Measurements from ENCODE around the gene PIP4K2C. TPM values are rescaled to one million over a fixed set of nuclear protein-coding genes. Genes with fewer than 3 reads are reported as not detected.

The PIP4K2C gene
- total RNA-seq, 2 experiments from 2014 or later, result 10.7 to 12.3 TPM

DNA sequence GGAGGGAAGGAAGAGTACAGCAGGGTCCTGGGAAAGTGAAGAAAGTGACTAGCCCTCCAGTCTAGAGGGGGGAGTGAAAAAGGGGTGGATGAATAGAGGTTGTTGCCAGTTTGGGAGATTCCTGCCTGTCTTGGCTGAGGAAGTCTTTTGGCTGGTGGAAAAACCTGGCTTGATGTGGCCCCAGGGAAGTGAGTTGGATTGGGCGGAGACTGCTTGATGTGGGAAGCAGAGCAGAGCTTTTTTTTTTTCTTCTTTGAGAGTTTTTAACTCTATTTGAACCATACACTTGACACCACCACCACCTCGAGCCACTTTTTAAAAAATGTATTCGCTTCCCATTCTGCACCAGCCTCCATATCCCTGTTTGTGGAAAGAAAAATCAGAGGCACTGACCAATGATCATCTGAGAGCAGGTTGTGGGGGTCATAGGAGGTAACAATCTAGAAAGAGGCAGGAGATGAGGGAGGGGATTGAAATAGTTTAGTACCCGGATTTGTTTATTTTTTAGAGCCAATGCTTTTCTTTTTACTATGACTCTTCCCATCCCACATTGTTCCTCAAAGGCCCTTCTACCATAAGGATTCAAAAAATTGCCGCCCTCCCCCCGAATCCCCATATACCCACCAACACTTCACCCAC is 12.9 kb downstream of the PIP4K2C start:
- ChIA-PET POLR2A (interaction anchor here (0.6 to 4.4 kb wide), 6 partner anchors 8 to 145 kb away, joined by 3 to 27 read pairs (median 3); no protein-coding TSS in a partner anchor), CTCF (no interaction called here)
- Mint-ChIP-seq H3K4me1 (ENCODE audit: low read depth) (peaks cover 25% of the 10 kb centered on the region), H3K4me3 (peak overlapping the region; percentile 74), H3K27ac (peak overlapping the region; percentile 81), H3K36me3 (ENCODE audit: low read depth) (peaks cover 19% of the 10 kb centered on the region), H3K9me3 (no peaks in the 10 kb centered on the region), H3K27me3 (no peaks in the 10 kb centered on the region)
- DNase-seq, result no peak
- TF ChIP-seq, protein P1, sequence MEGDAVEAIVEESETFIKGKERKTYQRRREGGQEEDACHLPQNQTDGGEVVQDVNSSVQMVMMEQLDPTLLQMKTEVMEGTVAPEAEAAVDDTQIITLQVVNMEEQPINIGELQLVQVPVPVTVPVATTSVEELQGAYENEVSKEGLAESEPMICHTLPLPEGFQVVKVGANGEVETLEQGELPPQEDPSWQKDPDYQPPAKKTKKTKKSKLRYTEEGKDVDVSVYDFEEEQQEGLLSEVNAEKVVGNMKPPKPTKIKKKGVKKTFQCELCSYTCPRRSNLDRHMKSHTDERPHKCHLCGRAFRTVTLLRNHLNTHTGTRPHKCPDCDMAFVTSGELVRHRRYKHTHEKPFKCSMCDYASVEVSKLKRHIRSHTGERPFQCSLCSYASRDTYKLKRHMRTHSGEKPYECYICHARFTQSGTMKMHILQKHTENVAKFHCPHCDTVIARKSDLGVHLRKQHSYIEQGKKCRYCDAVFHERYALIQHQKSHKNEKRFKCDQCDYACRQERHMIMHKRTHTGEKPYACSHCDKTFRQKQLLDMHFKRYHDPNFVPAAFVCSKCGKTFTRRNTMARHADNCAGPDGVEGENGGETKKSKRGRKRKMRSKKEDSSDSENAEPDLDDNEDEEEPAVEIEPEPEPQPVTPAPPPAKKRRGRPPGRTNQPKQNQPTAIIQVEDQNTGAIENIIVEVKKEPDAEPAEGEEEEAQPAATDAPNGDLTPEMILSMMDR (IDR thresholded peaks at IDR 0.05), result no peak
- intact Hi-C loops (cut with micrococcal nuclease), result no loop called here
- ATAC-seq, result no peak

DNA sequence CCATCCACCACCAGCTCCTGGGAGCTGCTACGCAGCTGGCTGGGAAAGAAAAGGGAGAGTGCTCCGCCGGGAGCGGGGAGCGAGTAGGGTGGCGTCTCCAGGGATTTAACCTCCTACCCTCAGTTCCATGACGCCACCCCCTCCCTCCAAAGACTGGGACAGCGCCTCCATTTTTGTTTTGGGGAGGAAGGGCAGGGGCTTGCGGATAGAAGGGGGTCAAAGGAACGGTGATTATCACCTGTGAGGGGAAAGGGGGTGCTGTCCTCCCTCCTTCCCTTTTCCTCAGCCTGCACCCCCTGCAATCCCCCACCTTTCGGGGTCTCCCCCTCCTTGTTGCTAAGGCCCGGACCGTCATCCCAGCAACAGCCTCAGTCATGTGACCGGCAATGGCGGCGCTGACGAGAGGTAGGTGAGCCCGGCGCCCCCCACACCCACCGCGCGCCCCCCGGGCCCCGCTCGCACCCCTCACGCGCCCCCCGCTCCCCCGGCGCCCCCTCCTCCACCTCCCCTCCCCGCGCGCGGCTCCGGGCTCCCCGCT is 13.5 kb downstream of the PIP4K2C start, which contains the start of gene DTX3:
Gene DTX3 (plus strand): TSS at position 371 of the 538 bp plus-strand sequence. CDS start 1,694 bp downstream, outside the sequence.
- peak within 1 kb of the TSS; percentile 74 for H3K4me3 Mint-ChIP-seq
- peaks cover 25% of the 10 kb centered on the region for H3K4me1 Mint-ChIP-seq (ENCODE audit: low read depth)
- CTCF ChIA-PET, result no interaction called here
- peak within 1 kb of the TSS; percentile 81 for H3K27ac Mint-ChIP-seq
- peaks cover 14% of the 10 kb centered on the region for H3K36me3 Mint-ChIP-seq (ENCODE audit: low read depth)
- H3K9me3 Mint-ChIP-seq, result no peaks in the 10 kb centered on the region
- intact Hi-C loops (cut with micrococcal nuclease), result no loop called here
- TF ChIP-seq, protein P1 (IDR thresholded peaks at IDR 0.05), result no peak
- POLR2A ChIA-PET, result interaction anchor here (0.7 to 4.4 kb wide), 3 partner anchors 9 to 21 kb away, joined by 3 to 27 read pairs (median 4); no protein-coding TSS in a partner anchor
- H3K27me3 Mint-ChIP-seq, result no peaks in the 10 kb centered on the region
- DNase-seq (peak; percentile 66), ATAC-seq (peak; percentile 62)

DNA sequence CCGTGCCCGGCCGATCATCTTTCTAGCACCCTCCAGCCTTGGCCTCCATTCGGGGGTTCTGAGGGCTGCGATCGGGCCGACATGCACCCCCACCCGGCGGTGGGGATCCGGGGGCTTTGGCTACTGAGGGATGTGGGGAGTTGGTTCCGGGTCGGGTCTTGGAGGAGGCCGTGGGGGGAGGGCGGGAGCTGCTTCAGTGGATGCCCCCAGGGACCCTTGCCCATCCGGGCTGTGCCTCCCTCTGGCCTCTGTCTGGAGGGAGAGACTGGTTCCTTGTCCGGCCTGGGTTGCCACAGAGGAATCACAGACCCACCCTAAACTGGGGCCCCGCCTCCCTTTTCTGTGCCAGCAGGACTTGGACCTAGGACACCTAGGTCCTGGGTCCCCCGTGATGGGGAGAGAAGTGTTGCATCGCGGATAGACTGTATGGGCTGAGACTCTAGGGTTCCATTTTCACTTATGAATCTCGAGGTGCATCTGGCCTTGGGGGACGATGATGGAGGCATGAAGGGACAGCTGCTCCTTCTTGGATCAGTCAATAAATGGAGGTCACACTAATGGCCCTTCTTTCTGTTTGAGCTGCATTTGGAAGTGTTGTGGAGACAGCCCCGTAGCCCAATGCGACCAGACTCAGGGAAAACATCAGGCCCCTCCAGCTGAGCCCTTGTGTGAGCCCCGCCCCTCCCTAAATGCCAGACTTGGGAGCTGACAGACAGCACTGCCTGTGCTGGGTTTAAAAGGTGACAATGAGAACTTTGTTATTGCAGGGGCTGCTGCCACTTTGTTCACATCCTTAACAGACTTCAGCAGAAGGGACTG is 14.2 kb downstream of the PIP4K2C start:
- TF ChIP-seq, protein P1 (IDR thresholded peaks at IDR 0.05), result no peak
- no peaks in the 10 kb centered on the region for H3K27me3 Mint-ChIP-seq
- peak overlapping the region; percentile 80 for H3K27ac Mint-ChIP-seq
- ATAC-seq (peak; percentile 57), DNase-seq (peak; percentile 17)
- peaks cover 25% of the 10 kb centered on the region for H3K4me1 Mint-ChIP-seq (ENCODE audit: low read depth)
- ChIA-PET CTCF (interaction anchor here (1.1 to 2.2 kb wide), 6 partner anchors 12 to 146 kb away, joined by 3 to 12 read pairs (median 4); partner anchors contain the start of gene GLI1), POLR2A (interaction anchor here (1.3 to 4.4 kb wide), 3 partner anchors 10 to 22 kb away, joined by 4 to 27 read pairs (median 11); partner anchors contain the start of gene PIP4K2C)
- peak overlapping the region; percentile 74 for H3K4me3 Mint-ChIP-seq
- intact Hi-C loops (cut with micrococcal nuclease), result no loop called here
- peaks cover 13% of the 10 kb centered on the region for H3K36me3 Mint-ChIP-seq (ENCODE audit: low read depth)
- no peaks in the 10 kb centered on the region for H3K9me3 Mint-ChIP-seq

DNA sequence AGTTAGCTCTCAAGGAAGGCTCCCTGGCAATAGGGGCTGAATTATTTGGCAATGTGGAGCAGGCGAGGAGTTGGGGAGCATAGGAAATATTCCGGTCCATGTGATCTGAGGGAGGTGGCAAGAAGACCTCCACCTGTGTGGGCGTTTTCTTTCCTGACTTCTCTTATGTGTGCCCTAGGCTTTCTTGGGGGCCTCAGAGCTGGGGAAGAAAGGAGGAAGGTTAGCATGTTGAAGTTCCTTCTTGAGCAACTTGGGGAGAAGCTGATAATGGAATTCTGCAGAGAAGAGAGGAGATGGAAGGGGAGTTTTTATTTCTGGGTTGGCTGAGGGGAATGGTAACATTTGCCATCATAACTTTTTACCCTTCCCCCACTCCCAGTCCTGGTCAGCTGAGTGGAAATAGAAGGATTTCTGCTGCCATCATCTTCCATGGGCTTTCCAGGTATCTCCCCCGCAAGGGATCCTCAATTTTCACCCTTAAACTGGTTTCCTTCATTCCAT is 14.9 kb downstream of the PIP4K2C start:
- DNase-seq, result no peak
- H3K27ac Mint-ChIP-seq, result no peak overlapping the region
- H3K27me3 Mint-ChIP-seq, result peaks cover 2% of the 10 kb centered on the region
- CTCF ChIA-PET, result interaction anchor here (1.1 to 2.2 kb wide), 6 partner anchors 13 to 147 kb away, joined by 3 to 12 read pairs (median 4); partner anchors contain the start of gene GLI1
- intact Hi-C loops (cut with micrococcal nuclease), result no loop called here
- peaks cover 11% of the 10 kb centered on the region for H3K36me3 Mint-ChIP-seq (ENCODE audit: low read depth)
- POLR2A ChIA-PET, result interaction anchor here (1.3 to 4.4 kb wide), 3 partner anchors 9 to 23 kb away, joined by 4 to 27 read pairs (median 11); partner anchors contain the start of gene PIP4K2C
- ATAC-seq, result no peak
- H3K4me1 Mint-ChIP-seq (ENCODE audit: low read depth), result peaks cover 31% of the 10 kb centered on the region
- peak overlapping the region; percentile 74 for H3K4me3 Mint-ChIP-seq
- TF ChIP-seq, protein P1 (IDR thresholded peaks at IDR 0.05), result no peak
- H3K9me3 Mint-ChIP-seq, result no peaks in the 10 kb centered on the region
